GM21825 (cell line): ENCODE measurements around the gene PER1.
"Not testable (repeated sequence)": the region's sequence is repeated elsewhere in the genome, so short reads cannot be mapped to it uniquely, and the experiment has no call there.

ENCODE experiments used
- ATAC-seq: cut with Tn5 transposase; IDR thresholded peaks from one replicate; pipeline ENCODE4 v1.9.1; 2021; ENCODE audit warnings: mild to moderate bottlenecking, moderate library complexity; ENCODE audit not compliant: unreplicated experiment

The PER1 gene

GRCh38 chr17:8173056-8173870 is 21.1 kb upstream of the PER1 start:
- ATAC-seq = peak; percentile 57

- not testable (repeated sequence) for ATAC-seq
Observed at GRCh38 chr17:8170186-8170585, 18.0 kb upstream of the PER1 start.

GRCh38 chr17:8167526-8167925 is 15.3 kb upstream of the PER1 start:
- ATAC-seq = no peak

GRCh38 chr17:8166731-8167130 is 14.5 kb upstream of the PER1 start:
- no peak for ATAC-seq

- no peak for ATAC-seq
Observed at GRCh38 chr17:8164815-8165131, 12.6 kb upstream of the PER1 start.

GRCh38 chr17:8163978-8164814 is 12.0 kb upstream of the PER1 start:
- ATAC-seq = no peak

- no peak for ATAC-seq
Observed at GRCh38 chr17:8162997-8163977, 11.1 kb upstream of the PER1 start.

GRCh38 chr17:8162233-8162996 is 10.2 kb upstream of the PER1 start, which contains the start of gene VAMP2:
VAMP2 (minus strand) TSS chr17:8162948; CDS start chr17:8162879, 69 bp downstream.
- peak; percentile 42 for ATAC-seq

GRCh38 chr17:8161289-8162232 is 9.4 kb upstream of the PER1 start:
- ATAC-seq = no peak

- ATAC-seq = no peak
Observed at GRCh38 chr17:8160741-8161221, 8.6 kb upstream of the PER1 start.

- ATAC-seq = no peak
Observed at GRCh38 chr17:8160224-8160577, 8.0 kb upstream of the PER1 start.

GRCh38 chr17:8159459-8160223 is 7.4 kb upstream of the PER1 start:
- no peak for ATAC-seq

- ATAC-seq = no peak
Observed at GRCh38 chr17:8159032-8159400, 6.8 kb upstream of the PER1 start.

- no peak for ATAC-seq
Observed at GRCh38 chr17:8158267-8159031, 6.2 kb upstream of the PER1 start.

GRCh38 chr17:8156246-8156992 is 4.2 kb upstream of the PER1 start:
- peak; percentile 67 for ATAC-seq

GRCh38 chr17:8155996-8156245 is 3.7 kb upstream of the PER1 start:
- ATAC-seq = no peak
